ENCODE results near the gene STMP1.
A peak's percentile ranks its signal among the peaks of the same experiment; 100 is the strongest.
"Not testable (repeated sequence)": the region's sequence is repeated elsewhere in the genome, so short reads cannot be mapped to it uniquely, and the experiment has no call there.

STMP1 gene

DNA sequence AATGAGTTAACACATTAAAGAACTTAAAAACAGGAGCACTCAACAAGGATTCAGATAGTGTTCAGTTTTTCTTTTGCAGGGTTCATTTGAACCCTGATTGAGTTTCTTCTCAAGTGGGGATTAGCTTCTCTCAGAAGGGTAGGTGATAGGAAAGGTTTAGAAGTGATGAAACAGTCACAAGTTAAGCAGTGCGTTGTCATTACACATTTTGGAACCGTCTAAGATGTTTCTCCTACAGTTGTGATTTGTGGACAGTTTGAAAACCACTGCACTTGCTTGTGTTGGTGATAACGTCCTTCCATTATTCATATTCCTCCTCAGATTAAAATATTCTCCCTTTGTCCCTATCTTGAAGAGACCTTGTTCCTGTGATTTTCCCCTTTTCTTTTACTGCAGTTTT is 2.7 kb downstream of the STMP1 start:
- no peak for DNase-seq

- no peak for DNase-seq
Measured at GRCh38 chr7:135666156-135666555, 3.8 kb downstream of the STMP1 start.

GRCh38 chr7:135666846-135667245 is 4.5 kb downstream of the STMP1 start:
- DNase-seq = no peak

GRCh38 chr7:135667626-135668025 is 5.3 kb downstream of the STMP1 start:
- not testable (repeated sequence) for DNase-seq

GRCh38 chr7:135668852-135669395 is 6.6 kb downstream of the STMP1 start:
- DNase-seq = not testable (repeated sequence)

DNA sequence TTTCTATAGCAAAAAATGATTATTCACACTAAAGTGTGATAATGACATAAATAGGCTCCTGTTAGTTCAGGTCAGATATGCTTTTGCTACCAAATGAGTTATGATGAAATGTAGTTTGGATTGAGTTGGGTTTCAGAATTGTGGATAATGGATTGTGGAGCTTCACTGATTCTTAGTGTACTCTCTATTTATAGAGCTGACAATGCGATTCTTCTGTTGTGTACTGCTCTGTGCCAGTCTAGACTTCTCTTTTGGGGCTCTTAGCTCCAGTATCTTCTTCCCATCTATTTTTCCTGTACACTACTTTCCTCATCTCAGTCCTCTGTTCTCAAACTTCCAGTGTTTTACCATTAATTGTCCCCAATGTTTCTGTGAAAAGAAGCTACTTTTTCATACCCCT is 7.5 kb downstream of the STMP1 start:
- no peak for DNase-seq

DNA sequence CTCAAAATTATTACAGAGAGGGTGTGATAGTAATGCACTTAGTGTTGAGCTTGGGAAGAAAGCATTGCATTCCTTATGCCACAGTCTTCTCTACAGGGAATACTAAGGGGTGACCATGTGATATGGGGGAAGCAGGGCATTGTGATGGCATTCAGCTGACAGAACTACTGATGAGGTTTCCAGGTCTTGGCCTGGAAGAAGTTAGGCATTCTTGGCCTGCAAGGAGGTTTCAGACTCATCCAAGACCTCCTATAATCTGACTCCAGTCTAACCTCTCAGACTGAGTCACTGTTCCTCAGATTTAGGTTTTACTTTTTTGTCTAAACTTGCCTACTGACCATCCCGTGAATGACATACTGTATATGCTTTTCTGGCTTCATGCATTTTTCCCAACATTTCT is 7.9 kb downstream of the STMP1 start:
- no peak for DNase-seq

- DNase-seq = peak in 1 of 2 donors; percentile 35
Measured at GRCh38 chr7:135672560-135673359, 10.4 kb downstream of the STMP1 start.

DNA sequence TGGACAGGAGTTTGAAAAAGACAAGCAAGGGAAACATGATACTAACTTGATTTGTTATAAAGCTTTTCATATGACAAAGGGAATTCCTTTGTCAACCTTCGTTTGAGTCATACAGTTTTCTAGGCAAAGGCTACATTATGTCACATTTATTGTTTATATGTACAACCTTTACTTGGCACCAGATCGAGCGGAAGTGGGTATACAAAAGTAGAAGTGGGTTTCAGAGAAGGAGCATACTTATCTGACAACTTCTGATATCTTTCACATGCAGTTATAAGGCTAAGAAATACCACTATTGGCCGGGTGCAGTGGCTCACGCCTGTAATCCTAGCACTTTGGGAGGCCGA is 11.0 kb downstream of the STMP1 start:
- DNase-seq = no peak

DNA sequence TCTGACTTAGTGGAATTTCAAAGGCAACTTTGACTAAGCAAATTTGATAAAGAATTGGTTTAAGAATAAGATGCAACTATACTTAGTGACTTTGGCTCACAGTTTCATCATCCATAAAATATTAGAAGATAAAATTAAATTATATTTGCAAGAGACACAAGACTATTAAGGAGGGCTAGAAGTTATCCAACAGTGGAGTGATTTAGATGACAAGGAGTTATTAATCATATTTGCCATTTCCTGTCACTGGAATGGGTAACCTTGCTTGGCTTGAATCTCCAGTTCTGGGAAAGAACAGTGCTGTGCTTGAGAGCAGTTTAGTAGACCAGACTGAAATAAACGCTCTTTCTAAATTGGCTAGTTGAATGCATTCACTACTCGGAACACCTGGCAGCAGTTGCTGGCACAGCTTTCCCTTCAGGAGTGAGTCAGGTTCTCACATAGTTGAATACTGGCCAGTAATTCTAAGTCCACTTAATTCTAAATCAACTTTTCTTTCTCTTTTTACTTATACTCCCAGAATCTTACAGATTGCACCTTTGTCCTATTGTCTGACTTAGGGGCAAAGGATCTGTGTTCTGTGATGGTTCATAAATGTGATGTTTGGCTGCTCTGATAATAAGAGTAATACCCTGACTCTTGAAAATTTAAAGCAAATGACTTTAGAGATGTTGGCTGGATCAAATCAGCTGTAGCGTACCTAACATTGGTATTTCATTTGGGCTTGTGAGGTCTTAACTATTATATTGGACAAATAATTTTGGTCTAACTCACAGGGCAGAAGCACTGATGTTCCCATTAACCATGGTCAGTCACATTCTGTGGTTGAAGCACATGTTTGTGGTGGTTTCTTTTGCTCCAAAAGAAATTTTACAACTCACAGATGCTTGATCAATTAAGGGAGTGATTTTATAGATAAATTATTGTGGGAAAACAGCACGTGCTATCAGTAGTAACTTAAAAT is 16.6 kb downstream of the STMP1 start:
- no peak for DNase-seq

DNA sequence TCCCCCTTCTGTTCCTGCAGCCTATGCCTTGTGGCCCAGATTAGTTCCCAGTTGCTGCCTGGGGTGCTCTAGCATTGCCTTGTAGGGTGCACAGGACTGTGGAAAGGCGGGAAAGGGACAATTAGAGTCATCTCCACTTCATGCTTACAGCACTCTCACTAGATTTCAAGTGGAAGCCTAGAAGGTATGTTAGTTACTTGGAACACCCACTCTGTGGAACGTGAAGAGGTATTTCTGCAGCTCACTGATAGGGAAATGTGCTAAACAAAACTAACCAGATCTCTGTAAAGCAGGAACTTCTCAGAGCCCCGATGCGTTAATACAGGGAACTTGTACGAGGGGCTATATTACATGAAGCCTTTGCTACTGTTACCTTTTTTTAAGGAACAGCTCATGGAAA is 19.4 kb downstream of the STMP1 start:
- no peak for DNase-seq

DNA sequence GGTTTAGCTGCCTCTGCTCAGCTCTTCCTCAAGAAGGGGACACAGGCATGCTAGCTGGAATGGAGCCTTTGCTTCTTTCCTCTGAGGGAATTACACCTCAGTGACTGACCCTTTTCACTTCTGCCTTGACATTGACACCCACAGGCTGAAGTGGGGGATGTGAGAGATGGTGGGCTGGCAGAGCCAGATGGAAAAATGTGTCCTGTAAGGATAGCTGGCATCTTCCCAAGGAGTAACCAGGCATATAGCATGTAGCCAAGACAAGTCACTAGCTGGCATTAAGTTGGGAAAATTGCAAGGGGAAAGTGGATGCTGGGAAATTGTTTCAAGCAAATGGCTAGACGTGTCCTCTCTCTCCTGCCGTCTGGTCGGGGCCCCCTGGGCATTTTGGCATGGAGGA is 19.9 kb downstream of the STMP1 start:
- no peak for DNase-seq

DNA sequence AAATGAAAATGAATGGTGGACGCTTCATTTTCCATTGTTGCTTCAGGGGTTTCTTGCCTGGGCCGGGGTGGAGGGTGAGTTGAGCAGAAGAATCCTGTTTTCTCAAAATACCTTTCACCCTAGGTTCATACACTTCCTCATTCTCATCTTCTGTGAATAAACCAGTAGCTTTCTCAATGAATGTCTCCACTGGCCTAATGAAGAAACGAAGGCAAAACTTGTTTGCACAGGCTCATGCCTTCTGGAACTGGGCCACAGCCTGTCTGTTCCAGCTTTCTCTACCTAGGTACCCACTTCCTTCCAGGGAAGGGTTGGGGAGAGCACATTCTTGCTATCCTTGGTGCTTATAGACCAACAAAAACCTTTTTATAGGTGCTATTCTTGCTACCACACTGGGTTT is 21.3 kb downstream of the STMP1 start:
- no peak for DNase-seq

- DNase-seq = no peak
Measured at GRCh38 chr7:135684136-135684535, 21.8 kb downstream of the STMP1 start.

GRCh38 chr7:135684699-135685098 is 22.4 kb downstream of the STMP1 start:
- DNase-seq = no peak

GRCh38 chr7:135685306-135686084 is 23.2 kb downstream of the STMP1 start:
- DNase-seq = no peak

GRCh38 chr7:135687466-135687865 is 25.2 kb downstream of the STMP1 start:
- no peak for DNase-seq

- no peak for DNase-seq
Measured at GRCh38 chr7:135690566-135690965, 28.3 kb downstream of the STMP1 start.

- no peak for DNase-seq
Measured at GRCh38 chr7:135692055-135692454, 29.7 kb downstream of the STMP1 start.

DNA sequence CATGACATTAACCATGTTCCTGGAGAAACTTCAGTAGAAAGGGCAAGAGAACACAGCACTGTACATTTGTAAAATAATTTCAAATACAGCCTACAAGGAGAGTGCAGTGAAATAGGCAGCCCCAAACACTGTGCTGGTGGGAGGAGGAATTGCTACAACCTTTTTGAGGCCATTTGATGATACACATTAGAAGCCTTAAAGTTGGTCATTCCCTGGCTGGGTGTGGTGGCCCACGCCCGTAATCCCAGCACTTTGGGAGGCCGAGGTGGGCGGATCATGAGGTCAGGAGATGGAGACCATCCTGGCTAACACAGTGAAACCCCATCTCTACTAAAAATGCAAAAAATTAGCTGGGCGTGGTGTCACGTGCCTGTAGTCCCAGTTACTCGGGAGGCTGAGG is 30.3 kb downstream of the STMP1 start:
- DNase-seq = not testable (repeated sequence)

GRCh38 chr7:135693558-135693957 is 31.2 kb downstream of the STMP1 start:
- DNase-seq = no peak

DNA sequence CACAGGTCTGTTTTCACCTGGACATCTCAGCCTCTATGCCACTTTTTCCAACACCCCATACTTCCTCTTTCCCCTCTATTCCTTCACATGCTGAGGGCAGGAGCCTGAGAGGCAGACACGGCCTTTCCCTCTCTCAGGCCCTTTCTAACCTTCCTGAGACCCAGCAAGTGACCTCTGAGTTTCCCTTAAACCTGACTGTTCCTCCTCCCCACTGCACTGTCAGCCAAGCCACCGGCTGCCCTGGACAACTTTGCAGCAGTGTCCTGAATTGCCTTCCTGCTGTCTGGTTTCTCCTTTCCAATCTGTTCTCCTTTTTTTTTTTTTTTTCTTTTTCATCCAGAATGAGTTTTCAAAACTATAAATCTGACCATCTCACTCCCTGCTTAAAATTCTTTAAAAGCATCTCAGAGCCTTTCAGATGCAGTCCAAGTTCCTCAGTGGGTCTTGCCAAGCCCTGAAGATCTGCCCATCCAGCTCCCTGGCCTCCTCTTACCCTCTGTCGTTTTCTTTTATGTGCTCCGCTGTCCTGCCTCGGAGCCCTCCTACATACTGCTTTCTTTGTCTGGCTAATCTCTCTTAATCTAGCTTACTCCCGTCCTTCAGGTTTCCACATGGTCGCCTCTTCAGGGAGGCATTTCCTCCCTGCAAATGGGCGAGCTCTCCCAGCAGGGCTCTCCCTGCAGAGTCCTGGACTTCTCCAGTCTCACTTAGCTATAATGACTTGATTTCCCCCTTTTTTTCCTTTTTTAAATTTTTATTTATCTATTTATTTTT is 35.1 kb downstream of the STMP1 start:
- no peak for DNase-seq
